Fibroblast of skin of back (primary cell): ENCODE measurements around the gene SKAP2.
A peak's percentile ranks its signal among the peaks of the same experiment; 100 is the strongest.

Experiments used
- DNase-seq: peaks from one replicate; pipeline ENCODE4 v3.0.0-alpha.2; 2013

Gene SKAP2

GRCh38 chr7:26694141-26694540 lies 170.2 kb downstream of the SKAP2 start:
- DNase-seq: no peak

GRCh38 chr7:26691886-26692285 lies 172.5 kb downstream of the SKAP2 start:
- DNase-seq: no peak

GRCh38 chr7:26691406-26691805 lies 173.0 kb downstream of the SKAP2 start:
- DNase-seq: no peak

GRCh38 chr7:26690135-26690805 lies 174.1 kb downstream of the SKAP2 start:
- no peak for DNase-seq

GRCh38 chr7:26688936-26689506 lies 175.4 kb downstream of the SKAP2 start:
- no peak for DNase-seq

- no peak for DNase-seq
These were observed 176.0 kb downstream of the SKAP2 start for GRCh38 chr7:26688388-26688787.

- no peak for DNase-seq
These were observed 177.4 kb downstream of the SKAP2 start for GRCh38 chr7:26687032-26687431.

- peak; percentile 43 for DNase-seq
These were observed 177.9 kb downstream of the SKAP2 start for GRCh38 chr7:26686448-26686981.

GRCh38 chr7:26685606-26686005 lies 178.8 kb downstream of the SKAP2 start:
- DNase-seq: peak; percentile 11

GRCh38 chr7:26684447-26684846 lies 179.9 kb downstream of the SKAP2 start:
- no peak for DNase-seq

- DNase-seq: no peak
These were observed 181.1 kb downstream of the SKAP2 start for GRCh38 chr7:26683277-26683676.

- DNase-seq: peak; percentile 27
These were observed 182.5 kb downstream of the SKAP2 start for GRCh38 chr7:26681819-26682418.

- no peak for DNase-seq
These were observed 183.8 kb downstream of the SKAP2 start for GRCh38 chr7:26680587-26680986.

GRCh38 chr7:26675143-26675887 lies 189.1 kb downstream of the SKAP2 start:
- peak; percentile 18 for DNase-seq

- DNase-seq: no peak
These were observed 190.5 kb downstream of the SKAP2 start for GRCh38 chr7:26673858-26674257.

- DNase-seq: no peak
These were observed 191.1 kb downstream of the SKAP2 start for GRCh38 chr7:26673271-26673670.

- no peak for DNase-seq
These were observed 193.5 kb downstream of the SKAP2 start for GRCh38 chr7:26670841-26671240.

- DNase-seq: no peak
These were observed 194.1 kb downstream of the SKAP2 start for GRCh38 chr7:26670290-26670689.

- no peak for DNase-seq
These were observed 195.6 kb downstream of the SKAP2 start for GRCh38 chr7:26668821-26669220.

- peak; percentile 85 for DNase-seq
These were observed 196.8 kb downstream of the SKAP2 start for GRCh38 chr7:26667514-26668133.

GRCh38 chr7:26664735-26665416 lies 199.5 kb downstream of the SKAP2 start:
- no peak for DNase-seq

- DNase-seq: no peak
These were observed 200.1 kb downstream of the SKAP2 start for GRCh38 chr7:26664274-26664673.
